GF-D8 (cell line): ENCODE measurements around the gene CCDC12.

Experiments
- DNase-seq: peaks from one replicate; lab custom pipeline; 2025; lab: John Stamatoyannopoulos, UW

The CCDC12 gene

GRCh38 chr3:47007482-47008233, 31.1 kb upstream of the CCDC12 start:
- DNase-seq: no peak

GRCh38 chr3:47007001-47007400, 30.5 kb upstream of the CCDC12 start:
- no peak for DNase-seq

- DNase-seq: no peak
Measured at GRCh38 chr3:47006145-47006651, 29.7 kb upstream of the CCDC12 start.

- DNase-seq: no peak
Measured at GRCh38 chr3:47005212-47006144, 28.9 kb upstream of the CCDC12 start.

- no peak for DNase-seq
Measured at GRCh38 chr3:47004369-47005211, 28.0 kb upstream of the CCDC12 start.

- no peak for DNase-seq
Measured at GRCh38 chr3:47003461-47004368, 27.2 kb upstream of the CCDC12 start.

- DNase-seq: no peak
Measured at GRCh38 chr3:47003056-47003410, 26.5 kb upstream of the CCDC12 start.

GRCh38 chr3:47002171-47003055, 25.9 kb upstream of the CCDC12 start:
- no peak for DNase-seq

- no peak for DNase-seq
Measured at GRCh38 chr3:47001731-47002170, 25.2 kb upstream of the CCDC12 start.

- DNase-seq: no peak
Measured at GRCh38 chr3:47000922-47001730, 24.6 kb upstream of the CCDC12 start.

GRCh38 chr3:47000198-47000815, 23.8 kb upstream of the CCDC12 start:
- DNase-seq: no peak

GRCh38 chr3:46999516-47000197, 23.1 kb upstream of the CCDC12 start:
- DNase-seq: no peak

- DNase-seq: no peak
Measured at GRCh38 chr3:46998852-46999515, 22.4 kb upstream of the CCDC12 start.

- no peak for DNase-seq
Measured at GRCh38 chr3:46998121-46998851, 21.7 kb upstream of the CCDC12 start.

GRCh38 chr3:46997453-46998091, 21.0 kb upstream of the CCDC12 start:
- DNase-seq: no peak
